ENCODE data around the gene CNIH3.

The CNIH3 gene

GRCh38 chr1:224726441-224727182 is 110.5 kb downstream of the CNIH3 start:
- no peak for DNase-seq

- no peak for DNase-seq
These were observed 111.5 kb downstream of the CNIH3 start for GRCh38 chr1:224727351-224728289.

GRCh38 chr1:224730540-224730939 is 114.4 kb downstream of the CNIH3 start:
- no peak for DNase-seq

- DNase-seq: no peak
These were observed 114.8 kb downstream of the CNIH3 start for GRCh38 chr1:224730965-224731364.

GRCh38 chr1:224731633-224732032 is 115.5 kb downstream of the CNIH3 start:
- DNase-seq: no peak

GRCh38 chr1:224732377-224733026 is 116.4 kb downstream of the CNIH3 start:
- DNase-seq: no peak

GRCh38 chr1:224733027-224733911 is 117.2 kb downstream of the CNIH3 start:
- DNase-seq: no peak

GRCh38 chr1:224734261-224734935 is 118.3 kb downstream of the CNIH3 start:
- no peak for DNase-seq

GRCh38 chr1:224735159-224735558 is 119.0 kb downstream of the CNIH3 start:
- no peak for DNase-seq

GRCh38 chr1:224736619-224737352 is 120.7 kb downstream of the CNIH3 start:
- DNase-seq: no peak

GRCh38 chr1:224737353-224737727 is 121.2 kb downstream of the CNIH3 start:
- DNase-seq: no peak

GRCh38 chr1:224739303-224739996 is 123.3 kb downstream of the CNIH3 start:
- no peak for DNase-seq

- DNase-seq: no peak
These were observed 124.0 kb downstream of the CNIH3 start for GRCh38 chr1:224739997-224740684.

- no peak for DNase-seq
These were observed 124.6 kb downstream of the CNIH3 start for GRCh38 chr1:224740685-224741052.

- no peak for DNase-seq
These were observed 126.2 kb downstream of the CNIH3 start for GRCh38 chr1:224742349-224742748.

- no peak for DNase-seq
These were observed 127.6 kb downstream of the CNIH3 start for GRCh38 chr1:224743608-224744164.

- no peak for DNase-seq
These were observed 128.4 kb downstream of the CNIH3 start for GRCh38 chr1:224744521-224744920.

GRCh38 chr1:224745394-224745793 is 129.3 kb downstream of the CNIH3 start:
- DNase-seq: no peak

GRCh38 chr1:224745924-224746323 is 129.8 kb downstream of the CNIH3 start:
- DNase-seq: no peak

GRCh38 chr1:224747578-224747977 is 131.5 kb downstream of the CNIH3 start:
- DNase-seq: no peak
